Measurements from ENCODE around the gene MINDY4.

Gene MINDY4

DNA sequence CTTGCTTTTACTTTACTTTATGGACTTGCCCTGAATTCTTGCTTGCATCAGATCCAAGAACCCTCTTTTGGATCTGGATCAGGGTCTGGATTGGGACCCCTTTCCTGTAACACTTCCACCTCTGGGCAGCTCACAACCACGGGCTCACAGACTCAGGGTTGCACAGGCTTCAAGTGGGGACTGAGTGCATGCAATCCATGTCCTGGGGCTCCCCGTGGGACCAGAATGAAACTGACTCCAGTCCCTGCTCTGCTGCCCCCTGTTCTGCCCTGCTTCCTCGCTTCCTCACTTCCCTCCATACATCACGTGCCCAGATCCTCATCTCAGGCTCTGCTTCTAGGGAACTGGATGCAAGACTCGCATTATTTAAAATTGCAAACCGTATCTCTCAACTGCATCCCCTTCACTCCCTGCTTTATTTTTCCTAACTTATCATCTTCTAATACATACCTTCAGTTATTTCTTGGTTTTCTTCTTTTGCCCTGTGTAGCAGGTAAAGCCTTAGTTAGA, 42.6 kb upstream of the MINDY4 start:
- no peak for DNase-seq (ENCODE audit: low read depth)
- no peak overlapping the region for H3K4me3 ChIP-seq (ENCODE audit: control insufficient read depth, low read depth, low read length)
- TF ChIP-seq, protein P1, sequence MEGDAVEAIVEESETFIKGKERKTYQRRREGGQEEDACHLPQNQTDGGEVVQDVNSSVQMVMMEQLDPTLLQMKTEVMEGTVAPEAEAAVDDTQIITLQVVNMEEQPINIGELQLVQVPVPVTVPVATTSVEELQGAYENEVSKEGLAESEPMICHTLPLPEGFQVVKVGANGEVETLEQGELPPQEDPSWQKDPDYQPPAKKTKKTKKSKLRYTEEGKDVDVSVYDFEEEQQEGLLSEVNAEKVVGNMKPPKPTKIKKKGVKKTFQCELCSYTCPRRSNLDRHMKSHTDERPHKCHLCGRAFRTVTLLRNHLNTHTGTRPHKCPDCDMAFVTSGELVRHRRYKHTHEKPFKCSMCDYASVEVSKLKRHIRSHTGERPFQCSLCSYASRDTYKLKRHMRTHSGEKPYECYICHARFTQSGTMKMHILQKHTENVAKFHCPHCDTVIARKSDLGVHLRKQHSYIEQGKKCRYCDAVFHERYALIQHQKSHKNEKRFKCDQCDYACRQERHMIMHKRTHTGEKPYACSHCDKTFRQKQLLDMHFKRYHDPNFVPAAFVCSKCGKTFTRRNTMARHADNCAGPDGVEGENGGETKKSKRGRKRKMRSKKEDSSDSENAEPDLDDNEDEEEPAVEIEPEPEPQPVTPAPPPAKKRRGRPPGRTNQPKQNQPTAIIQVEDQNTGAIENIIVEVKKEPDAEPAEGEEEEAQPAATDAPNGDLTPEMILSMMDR (IDR thresholded peaks at IDR 0.05; ENCODE audit: control insufficient read depth, insufficient read depth, low read depth, low read length, missing control alignments), result no peak

DNA sequence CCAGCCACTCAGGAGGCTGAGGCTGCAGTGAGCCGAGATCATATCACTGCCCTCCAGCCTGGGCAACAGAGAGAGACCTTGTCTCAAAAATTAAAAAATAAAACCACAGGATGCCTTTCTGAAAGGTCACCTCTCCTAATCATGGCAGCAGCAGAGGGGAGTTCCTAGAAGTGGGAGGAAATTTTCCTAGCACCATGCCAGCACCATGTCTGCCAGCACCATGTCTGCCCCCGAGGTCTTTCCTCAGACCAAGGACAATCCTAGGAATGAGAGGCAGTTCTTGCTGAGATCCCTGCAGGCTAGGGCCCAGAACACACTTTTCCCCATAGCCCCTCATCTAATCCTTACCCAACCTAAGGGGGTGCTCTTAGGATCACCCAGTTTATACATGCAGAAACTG, 41.6 kb upstream of the MINDY4 start:
- H3K4me3 ChIP-seq (ENCODE audit: control insufficient read depth, low read depth, low read length), result no peak overlapping the region
- DNase-seq (ENCODE audit: low read depth), result no peak
- TF ChIP-seq, protein P1 (IDR thresholded peaks at IDR 0.05; ENCODE audit: control insufficient read depth, insufficient read depth, low read depth, low read length, missing control alignments), result no peak

DNA sequence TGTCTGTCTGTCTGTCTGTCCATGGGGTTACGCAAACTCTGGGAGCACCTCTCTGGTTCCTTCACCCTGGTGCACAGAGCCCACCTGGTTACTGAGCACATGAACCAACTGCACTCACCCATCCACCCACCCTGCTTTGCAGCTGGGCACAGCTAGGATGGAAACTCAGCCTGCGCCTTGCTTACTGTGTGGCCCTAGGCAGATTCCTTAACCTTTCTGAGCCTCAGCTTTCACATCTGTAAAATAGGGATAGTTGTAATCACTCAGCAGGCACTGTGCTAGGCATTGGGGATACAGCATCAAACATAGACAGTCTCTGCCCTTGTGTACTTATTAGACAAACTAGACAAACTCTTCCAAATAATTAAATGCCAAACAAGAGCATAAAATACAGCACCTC, 41.1 kb upstream of the MINDY4 start:
- TF ChIP-seq, protein P1 (IDR thresholded peaks at IDR 0.05; ENCODE audit: control insufficient read depth, insufficient read depth, low read depth, low read length, missing control alignments), result no peak
- no peak overlapping the region for H3K4me3 ChIP-seq (ENCODE audit: control insufficient read depth, low read depth, low read length)
- DNase-seq (ENCODE audit: low read depth), result no peak

DNA sequence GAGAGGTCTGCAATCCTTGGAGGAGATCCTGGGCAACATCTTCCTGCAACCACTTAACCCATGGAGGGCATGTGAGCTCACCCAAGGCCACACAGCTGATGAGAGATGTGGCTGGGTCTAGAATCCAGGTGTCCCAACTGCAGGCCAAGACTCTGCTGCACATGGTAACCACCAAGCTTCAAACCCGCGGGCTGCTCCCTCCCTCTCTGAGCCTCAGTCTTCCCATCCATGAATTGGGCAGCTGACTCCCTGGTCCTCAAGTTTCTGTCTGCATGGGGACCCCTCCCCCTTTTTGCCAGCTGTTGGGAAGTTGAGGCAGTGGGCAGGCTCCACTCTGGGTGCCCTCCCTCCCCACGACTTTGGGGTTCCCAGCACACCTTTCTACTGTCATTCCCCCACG, 40.2 kb upstream of the MINDY4 start:
- no peak for DNase-seq (ENCODE audit: low read depth)
- TF ChIP-seq, protein P1 (IDR thresholded peaks at IDR 0.05; ENCODE audit: control insufficient read depth, insufficient read depth, low read depth, low read length, missing control alignments), result no peak

DNA sequence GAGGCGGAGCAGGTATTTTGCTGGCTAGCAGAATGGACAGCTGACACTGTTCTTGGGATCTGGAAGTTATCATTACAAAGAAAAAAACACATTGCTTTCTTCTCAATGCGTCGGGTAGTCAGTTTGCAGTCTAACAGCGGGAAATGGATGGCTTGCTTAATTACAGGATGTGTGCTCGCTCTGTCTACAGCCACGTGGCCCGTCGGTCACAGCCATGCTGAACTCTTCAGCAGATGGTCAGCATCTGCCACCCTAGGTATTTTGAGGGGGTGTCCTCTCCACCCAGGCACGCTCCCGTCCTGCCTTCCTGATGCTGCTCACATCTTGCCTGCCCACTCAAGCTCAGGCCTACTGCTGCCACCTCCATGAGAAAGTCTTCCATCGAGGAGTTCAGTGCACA, 39.6 kb upstream of the MINDY4 start:
- no peak for DNase-seq (ENCODE audit: low read depth)
- no peak overlapping the region for H3K4me3 ChIP-seq (ENCODE audit: control insufficient read depth, low read depth, low read length)
- TF ChIP-seq, protein P1 (IDR thresholded peaks at IDR 0.05; ENCODE audit: control insufficient read depth, insufficient read depth, low read depth, low read length, missing control alignments), result no peak

More for the DNA sequence above, 40.2 kb upstream of the MINDY4 start:
- no peak overlapping the region for H3K4me3 ChIP-seq (ENCODE audit: control insufficient read depth, low read depth, low read length)

DNA sequence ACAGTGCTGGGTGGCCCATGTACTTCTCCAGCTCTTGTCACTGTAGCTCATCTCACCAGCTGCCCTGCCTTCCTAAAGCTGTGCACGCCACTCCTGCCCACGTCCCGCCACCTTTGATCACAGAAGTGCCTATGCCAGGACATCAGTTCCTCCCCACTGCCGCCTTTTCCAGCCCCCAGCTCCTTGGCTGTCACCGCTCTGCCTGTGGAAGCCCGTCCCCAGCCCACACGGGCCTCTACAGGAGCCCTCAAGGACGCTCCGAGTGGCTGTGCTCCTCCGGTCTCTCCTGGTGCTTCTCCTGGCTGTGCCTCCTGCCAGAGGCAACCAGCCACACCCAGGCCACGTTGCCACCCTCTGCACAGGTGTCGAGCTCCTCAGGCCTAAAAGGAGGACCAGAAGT, 38.6 kb upstream of the MINDY4 start:
- no peak for DNase-seq (ENCODE audit: low read depth)
- TF ChIP-seq, protein P1 (IDR thresholded peaks at IDR 0.05; ENCODE audit: control insufficient read depth, insufficient read depth, low read depth, low read length, missing control alignments), result no peak
- H3K4me3 ChIP-seq (ENCODE audit: control insufficient read depth, low read depth, low read length), result no peak overlapping the region

DNA sequence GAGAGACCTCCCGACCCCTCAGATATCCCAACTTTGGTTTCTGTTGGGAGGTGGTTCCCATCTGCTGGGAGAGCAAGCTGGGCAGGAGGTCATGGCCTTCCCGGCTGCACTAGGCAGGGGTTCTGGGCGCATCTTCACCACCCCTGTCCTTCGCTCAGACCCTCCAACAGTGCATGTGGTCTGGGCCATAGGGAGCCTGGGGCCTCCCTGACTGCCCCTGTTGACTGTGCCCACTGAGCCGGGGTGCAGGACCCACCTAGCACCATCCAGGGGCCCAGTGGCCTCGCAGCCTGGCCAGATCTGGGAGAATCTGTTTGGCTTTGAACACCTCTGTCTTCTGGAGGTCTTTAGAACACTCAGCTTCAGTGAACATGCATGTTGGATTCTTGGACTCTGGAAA, 38.0 kb upstream of the MINDY4 start:
- TF ChIP-seq, protein P1 (IDR thresholded peaks at IDR 0.05; ENCODE audit: control insufficient read depth, insufficient read depth, low read depth, low read length, missing control alignments), result no peak
- no peak for DNase-seq (ENCODE audit: low read depth)
- H3K4me3 ChIP-seq (ENCODE audit: control insufficient read depth, low read depth, low read length), result no peak overlapping the region
